GM13976 (cell line): ENCODE data around the gene TEX44.
"Not testable (repeated sequence)": the region's sequence is repeated elsewhere in the genome, so short reads cannot be mapped to it uniquely, and the experiment has no call there.

Experiments
- DNase-seq: peaks from one replicate; pipeline ENCODE4 v3.0.0; 2012; ENCODE audit warnings: low spot score
- CTCF ChIP-seq: IDR thresholded peaks from 2 replicates; pipeline ENCODE4 v1.5.1; 2012; ENCODE audit warnings: borderline replicate concordance, mild to moderate bottlenecking; ENCODE audit not compliant: insufficient read depth; ENCODE audit errors: extremely low read depth, missing control alignments, control extremely low read depth
- in situ Hi-C: fragments of 300-500 bp; cut with MboI; formaldehyde crosslinking; loops from one replicate; pipeline ENCODE4 v1.12.0; 2022; ENCODE audit warnings: low sequenced_read_pairs, mixed read lengths, inconsistent platforms; ENCODE audit not compliant: unreplicated experiment

The TEX44 gene

GRCh38 chr2:231552752-231553151 is 39.9 kb upstream of the TEX44 start:
- TF ChIP-seq CTCF: no peak
- in situ Hi-C loops: no loop called here
- no peak for DNase-seq

GRCh38 chr2:231554327-231554726 is 38.3 kb upstream of the TEX44 start:
- no peak for DNase-seq
- no peak for TF ChIP-seq CTCF
- in situ Hi-C loops: no loop called here

- DNase-seq: no peak
- in situ Hi-C loops: loop anchor here (5.0 kb wide), 1 partner anchor 33 kb away; no protein-coding TSS in a partner anchor
- TF ChIP-seq CTCF: no peak
Observed at GRCh38 chr2:231554748-231555545, 37.7 kb upstream of the TEX44 start.

GRCh38 chr2:231556496-231556895 is 36.2 kb upstream of the TEX44 start:
- in situ Hi-C loops: loop anchor here (5.0 kb wide), 1 partner anchor 34 kb away; no protein-coding TSS in a partner anchor
- not testable (repeated sequence) for DNase-seq

- no peak for DNase-seq
- in situ Hi-C loops: loop anchor here (5.0 kb wide), 1 partner anchor 35 kb away; no protein-coding TSS in a partner anchor
- no peak for TF ChIP-seq CTCF
Observed at GRCh38 chr2:231556981-231557380, 35.7 kb upstream of the TEX44 start.

- peak; percentile 90 for DNase-seq
Observed at GRCh38 chr2:231557571-231558217, 35.0 kb upstream of the TEX44 start.

More at GRCh38 chr2:231557571-231558217, 35.0 kb upstream of the TEX44 start:
- TF ChIP-seq CTCF: peak; percentile 62
- in situ Hi-C loops: loop anchor here (5.0 kb wide), 1 partner anchor 35 kb away; no protein-coding TSS in a partner anchor
